AG04450 (cell line): Measurements from ENCODE around the gene SH3RF3. TPM values are rescaled to one million over a fixed set of nuclear protein-coding genes. Genes with fewer than 3 reads are reported as not detected.

ENCODE experiments used
- CTCF ChIA-PET: fragments of 300-600, 350-600 bp; formaldehyde crosslinking; extraction: SDS; loops from one replicate; lab custom pipeline; 2022; ENCODE audit warnings: antibody characterized with exemption, inconsistent platforms; lab: Charles Lee
- POLR2A ChIA-PET: fragments of 350-600 bp; formaldehyde crosslinking; extraction: SDS; loops from one replicate; lab custom pipeline; 2021; ENCODE audit warnings: antibody characterized with exemption, inconsistent platforms; lab: Yijun Ruan, JAX
- DNase-seq: peaks from one replicate; pipeline ENCODE4 v3.0.0-alpha.2; 2011; ENCODE audit warnings: low read depth, low spot score
- H3K27ac ChIP-seq: one replicate; pipeline ENCODE4 v1.5.1; 2012; ENCODE audit warnings: low read depth, low read length, control low read depth
- H3K27me3 ChIP-seq: one replicate; pipeline ENCODE4 v1.6.0; 2012; ENCODE audit warnings: low read length; ENCODE audit not compliant: control insufficient read depth, insufficient read depth
- H3K4me3 ChIP-seq: 2 replicates; pipeline ENCODE4 v1.5.1; 2011; ENCODE audit warnings: mild to moderate bottlenecking, low read depth, low read length, control low read depth
- H3K9me3 ChIP-seq: 2 replicates; pipeline ENCODE4 v1.5.1; 2012; ENCODE audit warnings: low read length; ENCODE audit not compliant: control insufficient read depth, insufficient read depth
- polyA plus RNA-seq: library from polyadenylated mRNA; depleted of rRNA; stranded (reverse); fragments of >200 nt; gene quantifications from 2 replicates; pipeline ENCODE4 v1.2.3, GENCODE V29; 2011
- TF ChIP-seq, protein P1 (sequence below): IDR thresholded peaks from 2 replicates; pipeline ENCODE4 v1.5.1; 2011; ENCODE audit warnings: low read depth, low read length, control low read depth, inconsistent platforms

Gene SH3RF3
- polyA plus RNA-seq, 1 experiment, result 5.7 TPM

DNA sequence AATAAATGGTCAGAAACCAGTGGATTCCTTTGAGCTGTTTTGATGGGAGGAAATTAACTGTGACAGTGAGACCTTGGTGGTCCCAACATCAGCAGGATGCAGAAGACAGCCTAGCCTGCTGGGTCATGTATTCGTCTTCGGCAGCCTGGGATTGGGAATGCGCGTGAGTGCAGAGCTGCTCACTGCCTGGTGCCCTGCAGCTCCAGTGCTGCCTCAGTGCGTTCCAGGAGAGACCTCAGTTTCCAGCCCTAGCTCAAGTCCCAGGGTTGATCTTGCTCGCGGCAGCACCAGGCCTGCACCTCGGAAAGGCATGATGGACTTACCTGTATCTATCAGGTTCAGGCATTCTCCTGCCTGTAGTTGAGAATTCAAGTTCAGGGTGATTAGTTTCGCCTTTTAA lies 203.9 kb downstream of the SH3RF3 start:
- ChIA-PET CTCF (interaction anchor here (1.0 kb wide), 1 partner anchor 177 kb away, joined by 4 read pairs; no protein-coding TSS in a partner anchor), POLR2A (interaction anchor here (1.0 to 1.7 kb wide), 4 partner anchors 9 to 161 kb away, joined by 4 to 8 read pairs (median 4); no protein-coding TSS in a partner anchor)
- DNase-seq, result no peak
- Histone ChIP-seq H3K4me3 (no peak overlapping the region), H3K9me3 (peaks cover 2% of the 10 kb centered on the region; the same call in 1 of the 2 replicates), H3K27ac (no peak overlapping the region), H3K27me3 (no peaks in the 10 kb centered on the region)
- TF ChIP-seq, protein P1, sequence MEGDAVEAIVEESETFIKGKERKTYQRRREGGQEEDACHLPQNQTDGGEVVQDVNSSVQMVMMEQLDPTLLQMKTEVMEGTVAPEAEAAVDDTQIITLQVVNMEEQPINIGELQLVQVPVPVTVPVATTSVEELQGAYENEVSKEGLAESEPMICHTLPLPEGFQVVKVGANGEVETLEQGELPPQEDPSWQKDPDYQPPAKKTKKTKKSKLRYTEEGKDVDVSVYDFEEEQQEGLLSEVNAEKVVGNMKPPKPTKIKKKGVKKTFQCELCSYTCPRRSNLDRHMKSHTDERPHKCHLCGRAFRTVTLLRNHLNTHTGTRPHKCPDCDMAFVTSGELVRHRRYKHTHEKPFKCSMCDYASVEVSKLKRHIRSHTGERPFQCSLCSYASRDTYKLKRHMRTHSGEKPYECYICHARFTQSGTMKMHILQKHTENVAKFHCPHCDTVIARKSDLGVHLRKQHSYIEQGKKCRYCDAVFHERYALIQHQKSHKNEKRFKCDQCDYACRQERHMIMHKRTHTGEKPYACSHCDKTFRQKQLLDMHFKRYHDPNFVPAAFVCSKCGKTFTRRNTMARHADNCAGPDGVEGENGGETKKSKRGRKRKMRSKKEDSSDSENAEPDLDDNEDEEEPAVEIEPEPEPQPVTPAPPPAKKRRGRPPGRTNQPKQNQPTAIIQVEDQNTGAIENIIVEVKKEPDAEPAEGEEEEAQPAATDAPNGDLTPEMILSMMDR, result no peak

DNA sequence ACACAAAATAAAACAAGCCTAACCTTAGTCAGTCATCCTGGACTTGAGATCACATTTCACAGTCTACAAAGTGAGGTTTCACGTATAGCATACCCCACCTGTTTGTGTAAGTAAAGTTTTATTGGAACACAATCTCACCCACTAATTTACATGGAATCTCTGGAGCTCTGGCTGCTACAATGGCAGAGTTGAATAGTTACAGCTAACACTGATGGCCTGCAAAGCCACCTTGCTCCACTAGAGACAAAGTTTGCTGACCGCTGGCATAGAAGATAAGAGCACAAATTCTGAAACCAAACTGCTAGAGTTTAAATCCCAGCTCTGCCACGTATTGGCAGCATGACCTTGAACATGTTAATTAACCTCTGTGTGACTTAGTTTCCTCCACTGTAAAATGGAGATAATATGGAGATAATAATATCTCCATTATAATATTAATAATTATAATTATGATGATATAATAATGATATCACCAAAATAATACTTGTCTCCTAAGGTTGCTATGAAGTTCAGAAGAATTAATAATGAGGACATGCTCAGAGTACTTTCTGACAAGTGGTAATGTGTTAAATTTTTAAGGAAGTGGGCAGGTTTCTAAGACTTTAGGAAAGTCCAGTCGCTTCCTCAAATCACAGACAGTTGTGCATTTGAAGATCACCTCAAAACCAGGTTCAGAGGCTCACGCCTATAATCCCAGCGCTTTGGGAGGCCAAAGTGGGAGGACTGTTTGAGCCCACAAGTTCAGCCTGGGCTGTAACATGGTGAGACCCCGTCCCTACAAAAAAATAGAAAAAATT lies 204.6 kb downstream of the SH3RF3 start:
- TF ChIP-seq, protein P1, result peak; percentile 61
- H3K4me3 ChIP-seq, result no peak overlapping the region
- no peak for DNase-seq
- CTCF ChIA-PET, result no interaction called here
- no peak overlapping the region for H3K27ac ChIP-seq
- POLR2A ChIA-PET, result interaction anchor here (1.7 kb wide), 1 partner anchor 116 kb away, joined by 4 read pairs; no protein-coding TSS in a partner anchor
- H3K27me3 ChIP-seq, result no peaks in the 10 kb centered on the region
- H3K9me3 ChIP-seq, result no peaks in the 10 kb centered on the region

DNA sequence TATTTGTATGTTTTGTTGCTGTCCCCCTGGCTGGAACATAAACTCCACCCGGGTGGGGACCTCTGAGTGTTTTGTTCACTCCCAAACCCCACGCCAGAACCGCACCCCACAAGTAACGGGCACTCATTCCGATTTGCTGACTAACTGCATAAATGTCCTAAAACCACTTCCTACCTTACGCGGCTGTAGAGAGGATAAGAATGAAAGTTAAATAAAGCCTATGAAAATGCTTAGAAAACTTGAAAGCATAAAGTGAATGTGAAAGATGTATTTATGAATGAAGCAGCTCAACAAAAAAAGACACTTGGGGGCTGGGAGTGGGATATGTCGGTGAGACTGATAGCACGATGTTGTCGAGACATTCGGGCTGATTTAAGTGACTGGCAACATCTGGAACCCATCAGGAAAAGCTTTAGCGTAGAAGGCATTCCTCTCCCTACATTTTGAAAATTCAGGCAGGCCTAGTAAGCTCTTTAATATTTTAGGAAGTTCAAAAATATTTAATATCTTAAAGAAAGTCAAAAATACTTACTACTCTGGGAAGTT lies 206.7 kb downstream of the SH3RF3 start:
- DNase-seq, result no peak
- no peaks in the 10 kb centered on the region for H3K27me3 ChIP-seq
- TF ChIP-seq, protein P1, result no peak
- H3K4me3 ChIP-seq, result peak overlapping the region; percentile 36
- H3K9me3 ChIP-seq, result no peaks in the 10 kb centered on the region; the same call in 1 of the 2 replicates
- CTCF ChIA-PET, result interaction anchor here (1.0 to 1.1 kb wide), 2 partner anchors 174 to 208 kb away, joined by 3 read pairs; no protein-coding TSS in a partner anchor
- POLR2A ChIA-PET, result interaction anchor here (0.9 to 1.2 kb wide), 2 partner anchors 17 to 178 kb away, joined by 3 to 4 read pairs; no protein-coding TSS in a partner anchor
- peak overlapping the region; percentile 84 for H3K27ac ChIP-seq

DNA sequence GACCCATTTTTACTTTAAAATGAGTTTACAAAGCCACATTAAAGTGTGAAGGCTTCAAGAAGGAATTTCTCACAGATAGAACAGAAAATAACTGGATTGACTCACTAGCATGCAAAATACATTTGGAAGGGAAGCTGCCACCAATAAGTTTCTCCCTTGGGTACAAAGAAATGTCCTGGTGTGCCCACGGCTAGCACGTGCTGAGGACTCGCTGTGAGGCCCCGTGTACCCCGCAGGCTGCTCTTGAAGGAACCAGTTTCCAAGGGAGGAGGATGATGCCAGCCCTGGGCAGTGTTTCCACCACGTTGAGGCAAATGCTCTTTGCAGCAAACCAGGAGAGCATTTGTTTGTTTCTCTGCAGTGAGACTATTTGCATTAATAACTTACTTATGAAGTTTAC lies 207.3 kb downstream of the SH3RF3 start:
- ChIA-PET CTCF (interaction anchor here (1.1 kb wide), 1 partner anchor 174 kb away, joined by 3 read pairs; no protein-coding TSS in a partner anchor), POLR2A (interaction anchor here (0.9 to 1.2 kb wide), 2 partner anchors 17 to 178 kb away, joined by 3 to 4 read pairs; no protein-coding TSS in a partner anchor)

More for the DNA sequence above, 207.3 kb downstream of the SH3RF3 start:
- peak overlapping the region; percentile 84 for H3K27ac ChIP-seq
- TF ChIP-seq, protein P1, result no peak
- no peaks in the 10 kb centered on the region; the same call in 1 of the 2 replicates for H3K9me3 ChIP-seq
- no peak overlapping the region for H3K4me3 ChIP-seq
- no peak for DNase-seq
- no peaks in the 10 kb centered on the region for H3K27me3 ChIP-seq
